GM19468 (cell line): ENCODE results near the gene CLRN2.

ENCODE experiments used
- ATAC-seq: cut with Tn5 transposase; IDR thresholded peaks from one replicate; pipeline ENCODE4 v1.9.1; 2021; ENCODE audit warnings: mild to moderate bottlenecking, moderate library complexity, moderate number of reproducible peaks; ENCODE audit not compliant: unreplicated experiment; ENCODE audit errors: extremely low read depth

The CLRN2 gene

GRCh38 chr4:17514865-17515264 is at the start of gene CLRN2:
TSS of gene CLRN2 (plus strand) at chr4:17515165. CDS start at chr4:17515267, 102 bp downstream.
- no peak for ATAC-seq

- ATAC-seq, result no peak
Observed at GRCh38 chr4:17468619-17469221, 46.2 kb upstream of the CLRN2 start.

GRCh38 chr4:17469931-17470674 is 44.9 kb upstream of the CLRN2 start:
- ATAC-seq, result no peak

GRCh38 chr4:17475481-17475880 is 39.5 kb upstream of the CLRN2 start:
- ATAC-seq, result no peak

GRCh38 chr4:17476853-17477252 is 38.1 kb upstream of the CLRN2 start:
- ATAC-seq, result no peak

GRCh38 chr4:17477774-17478472 is 37.0 kb upstream of the CLRN2 start:
- no peak for ATAC-seq

- ATAC-seq, result no peak
Observed at GRCh38 chr4:17480210-17480927, 34.6 kb upstream of the CLRN2 start.

- ATAC-seq, result no peak
Observed at GRCh38 chr4:17480955-17481354, 34.0 kb upstream of the CLRN2 start.

- ATAC-seq, result no peak
Observed at GRCh38 chr4:17482716-17483115, 32.2 kb upstream of the CLRN2 start.

GRCh38 chr4:17489123-17489522 is 25.8 kb upstream of the CLRN2 start:
- no peak for ATAC-seq

- ATAC-seq, result no peak
Observed at GRCh38 chr4:17489721-17490120, 25.2 kb upstream of the CLRN2 start.

GRCh38 chr4:17490575-17491059 is 24.3 kb upstream of the CLRN2 start:
- no peak for ATAC-seq

GRCh38 chr4:17491196-17491595 is 23.8 kb upstream of the CLRN2 start:
- no peak for ATAC-seq

GRCh38 chr4:17492058-17492741 is 22.8 kb upstream of the CLRN2 start:
- no peak for ATAC-seq

GRCh38 chr4:17492876-17493275 is 22.1 kb upstream of the CLRN2 start:
- no peak for ATAC-seq

- no peak for ATAC-seq
Observed at GRCh38 chr4:17493619-17494018, 21.3 kb upstream of the CLRN2 start.

- no peak for ATAC-seq
Observed at GRCh38 chr4:17494258-17495190, 20.4 kb upstream of the CLRN2 start.

GRCh38 chr4:17497890-17498523 is 17.0 kb upstream of the CLRN2 start:
- ATAC-seq, result no peak
